GM11168 (cell line): Measurements from ENCODE around the gene LRRC45.

Experiments
- in situ Hi-C: fragments of 300-500 bp; cut with MboI; formaldehyde crosslinking; loops from one replicate; pipeline ENCODE4 v1.12.0; 2022; ENCODE audit warnings: low sequenced_read_pairs; ENCODE audit not compliant: unreplicated experiment

Gene LRRC45

GRCh38 chr17:82059272-82060000, 36.3 kb downstream of the LRRC45 start:
- in situ Hi-C loops, result no loop called here

- in situ Hi-C loops, result no loop called here
These were observed 36.9 kb downstream of the LRRC45 start for GRCh38 chr17:82060001-82060380.

DNA sequence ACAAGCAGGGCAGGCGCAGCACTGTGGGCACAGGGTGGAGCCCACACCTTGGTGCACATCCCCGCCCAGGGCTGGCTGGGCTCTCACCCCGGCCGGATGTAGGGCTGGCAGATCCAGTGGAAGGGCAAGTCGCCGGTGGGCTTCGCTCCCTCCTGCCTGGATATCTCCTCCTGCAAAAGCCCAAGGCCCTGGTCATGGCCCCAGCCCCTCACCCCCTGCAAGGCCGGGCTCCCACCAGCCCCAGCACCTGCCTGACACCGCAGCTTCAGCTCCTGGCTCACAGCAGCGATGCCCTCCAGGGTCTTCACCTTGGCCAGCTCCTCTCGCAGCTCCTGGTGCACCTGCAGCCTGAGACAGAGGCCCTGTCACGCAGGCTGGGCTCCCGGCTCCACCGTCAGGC, 37.5 kb downstream of the LRRC45 start:
- in situ Hi-C loops, result no loop called here

- in situ Hi-C loops, result no loop called here
These were observed 38.2 kb downstream of the LRRC45 start for GRCh38 chr17:82061047-82061925.

- in situ Hi-C loops, result no loop called here
These were observed 39.2 kb downstream of the LRRC45 start for GRCh38 chr17:82062076-82062983.

DNA sequence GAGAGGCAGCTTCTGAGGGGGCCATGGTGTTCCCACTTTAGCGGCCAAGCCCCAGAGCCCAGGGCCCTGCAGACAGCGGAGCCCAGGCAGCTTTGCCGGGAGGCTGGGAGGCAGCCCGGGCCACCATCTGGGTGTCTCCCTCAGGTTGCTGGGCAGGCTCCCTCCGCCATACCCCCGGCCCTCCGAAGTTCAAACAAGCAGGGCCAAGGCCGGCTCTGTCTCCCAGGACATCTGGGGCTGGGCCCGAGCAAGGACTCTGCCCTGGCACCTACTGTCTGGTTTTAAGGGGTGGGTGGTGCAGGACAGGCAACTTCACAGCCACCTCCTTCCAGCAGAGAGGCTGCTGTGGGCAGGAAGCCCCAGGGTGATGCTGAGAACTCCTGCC, 39.9 kb downstream of the LRRC45 start:
- in situ Hi-C loops, result no loop called here

DNA sequence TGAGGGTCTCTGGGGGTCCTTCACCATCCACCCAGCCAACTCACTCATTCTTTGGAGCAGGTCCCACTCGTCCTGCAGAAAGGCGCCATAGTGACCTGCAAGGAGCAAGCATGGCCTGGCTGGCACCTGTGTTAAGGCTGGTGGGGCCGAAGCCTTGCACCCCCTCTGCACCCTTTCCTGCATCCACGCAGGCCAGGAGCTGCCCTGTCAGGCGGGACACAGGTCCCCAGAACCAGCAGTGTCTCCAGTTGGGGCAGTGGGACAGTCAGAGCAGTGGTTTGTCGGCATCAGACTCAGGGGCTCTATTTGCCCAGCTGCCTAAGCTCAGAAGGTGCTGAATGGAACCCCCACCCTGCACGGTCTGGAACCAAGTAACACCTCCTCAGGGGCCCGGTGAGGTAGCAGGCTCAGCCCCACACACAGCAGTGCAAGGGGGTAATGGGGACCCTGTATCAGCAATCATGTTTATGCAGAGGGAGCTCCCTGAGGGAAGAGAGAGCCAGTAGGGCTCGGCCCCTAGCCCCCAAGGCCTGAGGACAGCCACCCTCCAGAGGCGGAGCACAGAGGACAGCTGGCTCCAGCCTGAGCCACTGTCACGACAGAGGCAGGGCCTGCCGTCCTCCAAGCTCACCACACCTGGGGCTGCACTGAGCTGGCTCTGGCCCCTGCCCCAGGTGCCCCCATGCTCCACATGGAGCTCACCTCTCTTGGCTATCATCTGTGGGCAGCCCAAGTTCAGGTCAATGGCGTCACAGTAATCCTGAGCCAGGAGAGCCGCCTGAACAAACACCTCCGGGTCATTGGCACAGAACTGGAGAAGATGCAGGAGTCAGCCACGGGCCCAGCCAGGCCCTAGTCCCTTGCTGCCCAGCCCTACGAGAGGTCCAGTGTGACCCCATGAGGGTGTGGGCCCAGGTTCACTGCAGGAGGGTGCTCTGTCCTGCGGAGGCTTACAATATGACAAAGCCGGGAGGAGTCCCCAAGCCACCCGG, 40.6 kb downstream of the LRRC45 start:
- in situ Hi-C loops, result no loop called here

DNA sequence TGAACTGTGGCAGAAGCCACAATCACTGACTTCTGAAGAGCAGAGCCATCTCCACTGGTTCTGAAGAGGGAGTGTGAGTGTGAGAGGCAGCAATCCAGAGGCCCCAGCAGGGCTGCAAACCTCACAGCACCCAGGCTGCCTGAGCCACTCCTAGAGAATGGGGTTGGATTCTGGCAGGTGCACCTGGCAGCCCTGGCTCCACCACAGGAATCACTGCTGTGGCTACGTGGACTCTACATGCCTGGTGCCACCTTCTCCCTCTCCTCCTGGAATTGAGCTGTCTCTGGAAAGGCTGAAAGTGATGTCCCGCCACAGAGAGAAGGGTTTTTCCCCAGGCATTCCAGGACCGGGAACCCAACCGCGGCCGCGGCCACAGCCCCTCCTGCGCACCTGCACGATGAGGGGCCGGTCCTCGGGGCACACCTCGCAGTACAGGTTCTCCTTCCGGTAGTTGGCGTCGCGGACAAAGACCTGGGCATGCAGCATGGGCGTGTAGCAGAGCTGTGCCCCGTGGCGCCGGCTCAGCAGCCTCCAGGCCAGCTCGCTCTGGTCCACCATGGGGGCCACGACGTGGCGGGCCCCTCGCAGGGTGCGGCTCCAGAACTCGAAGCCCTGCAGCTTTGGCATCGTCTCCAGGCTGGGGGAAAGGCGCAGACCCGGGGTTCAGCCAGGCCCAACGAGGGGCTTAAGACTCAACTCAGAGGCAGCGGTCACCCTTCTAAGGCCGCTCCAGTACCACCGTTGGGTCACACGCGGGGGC, 41.5 kb downstream of the LRRC45 start:
- in situ Hi-C loops, result no loop called here

GRCh38 chr17:82065193-82065637, 42.1 kb downstream of the LRRC45 start:
- in situ Hi-C loops, result no loop called here

- in situ Hi-C loops, result no loop called here
These were observed 42.7 kb downstream of the LRRC45 start, which contains the start of gene DUS1L for GRCh38 chr17:82065638-82066303. TSS of gene DUS1L (minus strand) at chr17:82065804. CDS start at chr17:82065059, 745 bp downstream.

DNA sequence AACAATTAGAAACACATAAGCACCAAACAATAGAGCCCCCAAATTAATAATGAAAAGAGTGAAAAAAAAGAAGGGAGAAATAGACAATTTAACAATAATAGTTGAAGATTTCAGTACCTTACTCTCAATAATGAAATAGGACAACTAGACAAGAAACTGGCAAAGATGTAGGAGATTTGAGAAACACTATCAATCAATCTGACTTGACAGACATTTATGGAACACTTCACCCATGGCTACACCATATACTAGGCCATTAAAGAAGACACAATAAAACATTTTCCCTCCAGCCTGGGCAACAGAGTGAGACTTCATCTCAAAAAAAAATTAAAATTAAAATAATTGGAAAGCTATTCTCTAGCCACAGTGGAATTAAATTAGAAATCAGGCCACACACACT, 47.5 kb downstream of the LRRC45 start:
- in situ Hi-C loops, result no loop called here

DNA sequence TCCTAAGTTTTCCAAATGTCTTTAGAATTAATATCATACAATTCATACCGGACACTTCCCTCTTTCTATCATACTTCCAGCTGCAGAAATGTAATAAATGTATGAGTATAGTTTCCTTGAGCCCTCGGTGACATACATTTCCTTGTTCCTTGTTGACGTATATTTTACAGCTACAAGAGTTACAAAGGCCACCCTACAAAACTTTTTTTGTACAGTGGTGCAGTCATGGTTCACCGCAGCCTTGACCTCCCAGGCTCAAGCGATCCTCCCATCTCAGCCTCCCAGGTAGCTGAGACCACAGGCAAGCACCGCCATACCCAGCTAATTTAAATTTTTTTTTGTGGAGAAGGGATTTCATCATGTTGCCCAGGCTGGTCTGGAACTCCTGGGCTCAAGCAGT, 49.7 kb downstream of the LRRC45 start:
- in situ Hi-C loops, result no loop called here

- in situ Hi-C loops, result no loop called here
These were observed 50.3 kb downstream of the LRRC45 start for GRCh38 chr17:82073446-82073845.

DNA sequence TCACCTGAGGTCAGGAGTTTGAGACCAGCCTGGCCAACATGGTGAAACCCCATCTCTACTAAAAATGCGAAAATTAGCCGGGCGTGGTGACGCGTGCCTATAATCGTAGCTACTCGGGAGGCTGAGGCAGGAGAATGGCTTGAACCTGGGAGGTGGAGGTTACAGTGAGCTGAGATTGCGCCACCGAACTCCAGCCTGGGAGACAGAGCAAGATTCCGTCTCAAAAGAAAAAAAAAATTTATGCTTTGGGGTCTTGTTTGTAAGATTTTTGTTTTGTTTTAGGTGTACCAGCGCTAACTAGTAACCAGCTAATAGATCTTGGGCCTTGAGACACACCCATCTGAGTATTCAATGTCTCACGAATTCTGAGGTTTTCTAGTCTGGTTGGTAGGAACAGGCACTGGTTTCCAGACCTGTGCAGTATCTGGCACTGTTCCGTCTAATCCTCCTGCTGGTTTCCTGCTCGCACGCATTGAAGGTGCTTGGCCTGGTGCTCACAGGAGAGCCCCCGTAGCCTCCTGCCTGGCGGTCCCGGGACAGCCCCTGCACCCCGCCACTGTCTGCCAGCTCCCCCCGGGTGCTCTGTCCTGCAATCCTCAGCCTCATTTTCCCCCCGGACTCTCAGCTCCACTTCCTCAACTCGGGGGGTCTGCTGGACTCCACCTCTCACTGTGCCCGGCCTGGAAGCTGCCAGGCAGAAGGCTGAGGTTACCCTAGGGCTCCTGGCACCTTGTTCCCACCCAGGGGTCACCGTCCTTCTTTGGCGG, 53.1 kb downstream of the LRRC45 start:
- in situ Hi-C loops, result no loop called here

DNA sequence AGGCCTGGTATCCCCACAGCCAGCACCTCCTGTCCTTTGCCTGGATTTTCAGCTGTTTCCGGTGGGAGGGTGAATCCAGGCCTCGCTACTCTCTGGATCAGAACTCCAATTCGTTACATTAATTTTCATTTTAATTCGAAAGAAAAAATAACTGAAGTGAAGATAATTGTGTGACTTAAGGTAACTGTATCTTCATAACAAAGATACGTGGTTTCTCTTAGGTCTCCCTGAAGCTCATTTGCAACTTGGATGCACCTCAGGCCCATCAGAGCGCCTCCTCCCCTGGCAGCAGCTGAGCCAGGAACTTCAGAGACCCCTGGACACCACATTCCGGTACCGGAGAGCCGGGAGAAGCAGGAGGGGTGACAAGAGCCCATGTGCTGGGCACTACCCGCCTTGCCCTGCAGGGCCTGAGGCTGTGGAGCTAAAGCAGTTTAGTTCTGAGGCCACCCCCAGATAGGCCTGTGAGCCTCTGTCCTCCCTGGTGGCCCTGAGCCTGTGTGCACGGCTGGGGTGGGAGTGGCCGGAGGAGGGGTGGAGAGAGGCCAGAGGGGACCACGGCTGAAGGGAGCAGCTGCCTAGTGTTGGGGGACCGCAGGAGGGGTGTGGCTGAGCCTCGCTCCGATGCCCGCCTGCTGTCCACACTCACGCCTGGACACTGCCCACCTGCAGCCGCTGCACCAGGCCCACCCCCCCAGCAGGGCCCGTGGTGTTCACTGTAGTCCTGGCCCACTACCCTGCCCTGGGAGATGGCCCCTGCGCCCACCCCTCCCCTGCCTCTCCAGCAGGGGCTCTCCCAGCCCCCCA, 53.9 kb downstream of the LRRC45 start:
- in situ Hi-C loops, result no loop called here

GRCh38 chr17:82077617-82078358, 54.7 kb downstream of the LRRC45 start:
- in situ Hi-C loops, result no loop called here
